Subcutaneous abdominal adipose tissue (tissue), 5 donors: Measurements from ENCODE around the gene MAGEB17.

Experiments
- H3K27ac ChIP-seq: one replicate; pipeline ENCODE4 v1.7.0; 2013; ENCODE audit warnings: low read depth, mild to moderate bottlenecking, inconsistent platforms, low read length, moderate library complexity
- H3K27me3 ChIP-seq, 5 donors: one replicate each; pipeline ENCODE4 v1.7.0; 2013; ENCODE audit warnings: low read length in 5 of 5, inconsistent platforms in 1 of 5; ENCODE audit not compliant: control insufficient read depth in 5 of 5, insufficient read depth in 4 of 5
- H3K36me3 ChIP-seq, 5 donors: one replicate each; pipeline ENCODE4 v1.7.0; 2013; ENCODE audit warnings: low read length in 5 of 5; ENCODE audit not compliant: control insufficient read depth in 5 of 5, insufficient read depth in 5 of 5
- H3K4me1 ChIP-seq, 5 donors: one replicate each; pipeline ENCODE4 v1.7.0; 2013; ENCODE audit warnings: low read length in 5 of 5, mild to moderate bottlenecking in 3 of 5, moderate library complexity in 1 of 5; ENCODE audit not compliant: control insufficient read depth in 5 of 5, insufficient read depth in 5 of 5
- H3K4me3 ChIP-seq, 5 donors: one replicate each; pipeline ENCODE4 v1.7.0; 2013; ENCODE audit warnings: low read length in 5 of 5, low read depth in 1 of 5
- H3K9ac ChIP-seq, 5 donors: one replicate each; pipeline ENCODE4 v1.7.0; 2013; ENCODE audit warnings: low read length in 5 of 5, mild to moderate bottlenecking in 4 of 5, moderate library complexity in 3 of 5
- H3K9me3 ChIP-seq, 5 donors: one replicate each; pipeline ENCODE4 v1.7.0; 2013; ENCODE audit warnings: low read length in 5 of 5; ENCODE audit not compliant: control insufficient read depth in 5 of 5
- donor health status: healthy.
- donor health status: healthy.
- donor health status: healthy.
- donor health status: healthy.
- donor health status: healthy.

The MAGEB17 gene

GRCh38 chrX:16202943-16203342 lies 35.7 kb downstream of the MAGEB17 start:
- H3K36me3 ChIP-seq, result no peaks in the 10 kb centered on the region
- no peaks in the 10 kb centered on the region for H3K4me1 ChIP-seq
- H3K27ac ChIP-seq, result no peak overlapping the region
- peaks cover 0 to 13% (median 5%) of the 10 kb centered on the region in 5 donors for H3K27me3 ChIP-seq
- no peak overlapping the region for H3K4me3 ChIP-seq
- H3K9ac ChIP-seq, result no peak overlapping the region
- no peaks in the 10 kb centered on the region for H3K9me3 ChIP-seq

GRCh38 chrX:16204538-16204937 lies 37.3 kb downstream of the MAGEB17 start:
- no peaks in the 10 kb centered on the region for H3K9me3 ChIP-seq
- no peak overlapping the region for H3K9ac ChIP-seq
- H3K36me3 ChIP-seq, result no peaks in the 10 kb centered on the region
- H3K4me3 ChIP-seq, result no peak overlapping the region
- H3K27ac ChIP-seq, result no peak overlapping the region
- no peaks in the 10 kb centered on the region for H3K4me1 ChIP-seq
- H3K27me3 ChIP-seq, result peaks cover 0 to 6% (median 4%) of the 10 kb centered on the region in 5 donors

- H3K27ac ChIP-seq, result no peak overlapping the region
- H3K36me3 ChIP-seq, result no peaks in the 10 kb centered on the region
- no peaks in the 10 kb centered on the region for H3K9me3 ChIP-seq
- H3K9ac ChIP-seq, result no peak overlapping the region
- H3K27me3 ChIP-seq, result peaks cover 0 to 5% (median 0%) of the 10 kb centered on the region in 5 donors
- no peaks in the 10 kb centered on the region for H3K4me1 ChIP-seq
- no peak overlapping the region for H3K4me3 ChIP-seq
Measured at GRCh38 chrX:16205840-16206239, 38.6 kb downstream of the MAGEB17 start.

GRCh38 chrX:16207634-16208033 lies 40.4 kb downstream of the MAGEB17 start:
- Histone ChIP-seq H3K36me3 (no peaks in the 10 kb centered on the region), H3K9ac (no peak overlapping the region), H3K27ac (no peak overlapping the region), H3K4me3 (no peak overlapping the region), H3K27me3 (peaks cover 0 to 8% (median 2%) of the 10 kb centered on the region in 5 donors), H3K4me1 (no peaks in the 10 kb centered on the region), H3K9me3 (peaks cover 0 to 2% (median 0%) of the 10 kb centered on the region in 5 donors)

GRCh38 chrX:16208601-16209000 lies 41.3 kb downstream of the MAGEB17 start:
- H3K4me3 ChIP-seq, result no peak overlapping the region
- no peaks in the 10 kb centered on the region for H3K36me3 ChIP-seq

GRCh38 chrX:16210061-16210460 lies 42.8 kb downstream of the MAGEB17 start:
- Histone ChIP-seq H3K9me3 (peaks cover 0 to 3% (median 0%) of the 10 kb centered on the region in 5 donors), H3K4me3 (no peak overlapping the region), H3K27ac (no peak overlapping the region), H3K9ac (no peak overlapping the region), H3K36me3 (no peaks in the 10 kb centered on the region), H3K4me1 (no peaks in the 10 kb centered on the region), H3K27me3 (peaks cover 0 to 10% (median 3%) of the 10 kb centered on the region in 5 donors)

More at GRCh38 chrX:16208601-16209000, 41.3 kb downstream of the MAGEB17 start:
- no peaks in the 10 kb centered on the region for H3K4me1 ChIP-seq
- H3K27ac ChIP-seq, result no peak overlapping the region
- peaks cover 0 to 10% (median 3%) of the 10 kb centered on the region in 5 donors for H3K27me3 ChIP-seq
- H3K9me3 ChIP-seq, result peaks cover 0 to 3% (median 0%) of the 10 kb centered on the region in 5 donors
- no peak overlapping the region for H3K9ac ChIP-seq

GRCh38 chrX:16212024-16212423 lies 44.7 kb downstream of the MAGEB17 start:
- peaks cover 0 to 10% (median 3%) of the 10 kb centered on the region in 5 donors for H3K27me3 ChIP-seq
- no peaks in the 10 kb centered on the region for H3K36me3 ChIP-seq
- peaks cover 0 to 3% (median 0%) of the 10 kb centered on the region in 5 donors for H3K9me3 ChIP-seq
- H3K9ac ChIP-seq, result no peak overlapping the region
- no peak overlapping the region for H3K4me3 ChIP-seq
- H3K27ac ChIP-seq, result no peak overlapping the region
- H3K4me1 ChIP-seq, result no peaks in the 10 kb centered on the region

- H3K4me3 ChIP-seq, result no peak overlapping the region
- no peaks in the 10 kb centered on the region for H3K4me1 ChIP-seq
- no peak overlapping the region for H3K27ac ChIP-seq
- peaks cover 0 to 10% (median 3%) of the 10 kb centered on the region in 5 donors for H3K27me3 ChIP-seq
- no peaks in the 10 kb centered on the region for H3K36me3 ChIP-seq
- H3K9me3 ChIP-seq, result peaks cover 0 to 3% (median 0%) of the 10 kb centered on the region in 5 donors
- H3K9ac ChIP-seq, result no peak overlapping the region
Measured at GRCh38 chrX:16212436-16212835, 45.2 kb downstream of the MAGEB17 start.

- Histone ChIP-seq H3K4me3 (no peak overlapping the region), H3K9ac (no peak overlapping the region), H3K36me3 (no peaks in the 10 kb centered on the region), H3K9me3 (peaks cover 0 to 3% (median 0%) of the 10 kb centered on the region in 5 donors), H3K27me3 (peaks cover 0 to 5% (median 3%) of the 10 kb centered on the region in 5 donors), H3K4me1 (no peaks in the 10 kb centered on the region), H3K27ac (no peak overlapping the region)
Measured at GRCh38 chrX:16213961-16214360, 46.7 kb downstream of the MAGEB17 start.

GRCh38 chrX:16215660-16216059 lies 48.4 kb downstream of the MAGEB17 start:
- Histone ChIP-seq H3K9ac (no peak overlapping the region), H3K36me3 (no peaks in the 10 kb centered on the region), H3K9me3 (peaks cover 0 to 3% (median 0%) of the 10 kb centered on the region in 5 donors), H3K27me3 (peaks cover 0 to 5% (median 3%) of the 10 kb centered on the region in 5 donors), H3K27ac (no peak overlapping the region), H3K4me1 (no peaks in the 10 kb centered on the region), H3K4me3 (no peak overlapping the region)
